Brain pericyte (primary cell): ENCODE results near the gene SGMS2.
"Not testable (repeated sequence)": the region's sequence is repeated elsewhere in the genome, so short reads cannot be mapped to it uniquely, and the experiment has no call there.

Source experiments
- DNase-seq: peaks from one replicate; pipeline ENCODE4 v3.0.0-alpha.2; 2012; ENCODE audit warnings: low read depth, low spot score

The SGMS2 gene

GRCh38 chr4:107863850-107864371 lies 39.2 kb downstream of the SGMS2 start:
- DNase-seq: no peak

GRCh38 chr4:107866726-107867125 lies 42.0 kb downstream of the SGMS2 start:
- DNase-seq: no peak

- no peak for DNase-seq
Observed at GRCh38 chr4:107870236-107870635, 45.5 kb downstream of the SGMS2 start.

- DNase-seq: no peak
Observed at GRCh38 chr4:107870916-107871786, 46.4 kb downstream of the SGMS2 start.

- DNase-seq: no peak
Observed at GRCh38 chr4:107874024-107874423, 49.3 kb downstream of the SGMS2 start.

- no peak for DNase-seq
Observed at GRCh38 chr4:107876099-107876498, 51.4 kb downstream of the SGMS2 start.

GRCh38 chr4:107877361-107877760 lies 52.6 kb downstream of the SGMS2 start:
- DNase-seq: no peak

- DNase-seq: no peak
Observed at GRCh38 chr4:107885865-107886264, 61.1 kb downstream of the SGMS2 start.

GRCh38 chr4:107888237-107888636 lies 63.5 kb downstream of the SGMS2 start:
- DNase-seq: no peak

- DNase-seq: no peak
Observed at GRCh38 chr4:107890779-107891178, 66.0 kb downstream of the SGMS2 start.

- no peak for DNase-seq
Observed at GRCh38 chr4:107891299-107891698, 66.6 kb downstream of the SGMS2 start.

GRCh38 chr4:107893171-107894137 lies 68.7 kb downstream of the SGMS2 start:
- no peak for DNase-seq

GRCh38 chr4:107894138-107894603 lies 69.4 kb downstream of the SGMS2 start:
- DNase-seq: no peak

GRCh38 chr4:107896158-107896645 lies 71.5 kb downstream of the SGMS2 start:
- DNase-seq: peak; percentile 43

GRCh38 chr4:107896646-107897045 lies 71.9 kb downstream of the SGMS2 start:
- DNase-seq: no peak

- DNase-seq: no peak
Observed at GRCh38 chr4:107897823-107898222, 73.1 kb downstream of the SGMS2 start.

- DNase-seq: no peak
Observed at GRCh38 chr4:107900067-107900466, 75.3 kb downstream of the SGMS2 start.

GRCh38 chr4:107900508-107900907 lies 75.8 kb downstream of the SGMS2 start:
- no peak for DNase-seq

GRCh38 chr4:107901213-107901934 lies 76.6 kb downstream of the SGMS2 start:
- DNase-seq: no peak

- no peak for DNase-seq
Observed at GRCh38 chr4:107902715-107903114, 78.0 kb downstream of the SGMS2 start.

GRCh38 chr4:107905082-107905481 lies 80.3 kb downstream of the SGMS2 start:
- not testable (repeated sequence) for DNase-seq
